IMR-90 (cell line): ENCODE data around the gene NDOR1. TPM values are rescaled to one million over a fixed set of nuclear protein-coding genes. Genes with fewer than 3 reads are reported as not detected.

Experiments
- ATAC-seq: fragments of 200-7000 bp; cut with Tn5 transposase; 2 replicates; pipeline ENCODE4 v1.9.1; 2020; ENCODE audit warnings: low read depth, mild to moderate bottlenecking, moderate library complexity
- BruUV-seq: library from RNA; stranded (reverse); fragments of 400-500 nt; replicated peaks from 2 replicates; lab custom pipeline; 2021; lab: Mats Ljungman, UMichigan
- CTCF ChIA-PET: fragments of 300-600 bp; formaldehyde crosslinking; extraction: SDS; loops from one replicate; lab custom pipeline; 2021; ENCODE audit warnings: antibody characterized with exemption; lab: Yijun Ruan, JAX
- POLR2A ChIA-PET: fragments of 300-600 bp; sonication (Branson Sonifier 250); formaldehyde crosslinking; loops from one replicate; lab custom pipeline; 2022; ENCODE audit warnings: antibody characterized with exemption; ENCODE audit not compliant: unreplicated experiment; lab: Charles Lee
- DNase-seq: peaks from one replicate; pipeline ENCODE4 v3.0.0; 2013
- H2AFZ ChIP-seq: replicated peaks from 2 replicates; pipeline ENCODE3; 2013; ENCODE audit warnings: low read length, mild to moderate bottlenecking; ENCODE audit not compliant: poor library complexity
- H2AK5ac ChIP-seq: 2 replicates; pipeline ENCODE4 v1.6.1; 2013; ENCODE audit warnings: low read depth, low read length, inconsistent platforms
- H2AK9ac ChIP-seq: replicated peaks from 2 replicates; pipeline ENCODE3; 2013; ENCODE audit warnings: mild to moderate bottlenecking, low read depth, low read length, moderate library complexity; ENCODE audit not compliant: poor library complexity
- H2BK120ac ChIP-seq: 2 replicates; pipeline ENCODE4 v1.6.1; 2013; ENCODE audit warnings: low read depth, low read length, inconsistent platforms
- H2BK15ac ChIP-seq: 3 replicates; pipeline ENCODE4 v1.6.1; 2013; ENCODE audit warnings: low read depth, low read length, inconsistent platforms
- H2BK20ac ChIP-seq: 2 replicates; pipeline ENCODE4 v1.6.1; 2013; ENCODE audit warnings: low read depth, mild to moderate bottlenecking, inconsistent platforms, low read length, moderate library complexity
- H2BK5ac ChIP-seq: 2 replicates; pipeline ENCODE4 v1.6.1; 2013; ENCODE audit warnings: mild to moderate bottlenecking, low read depth, low read length, inconsistent platforms; ENCODE audit not compliant: poor library complexity, severe bottlenecking
- H3K14ac ChIP-seq: replicated peaks from 2 replicates; pipeline ENCODE4 v1.6.1; 2013; ENCODE audit warnings: low read depth, low read length, inconsistent platforms
- H3K18ac ChIP-seq: 2 replicates; pipeline ENCODE4 v1.6.1; 2013; ENCODE audit warnings: low read depth, low read length, control low read depth
- H3K23ac ChIP-seq: 2 replicates; pipeline ENCODE4 v1.6.1; 2013; ENCODE audit warnings: low read depth, low read length, inconsistent platforms
- H3K27ac ChIP-seq: 2 replicates; pipeline ENCODE4 v1.5.1; 2013; ENCODE audit warnings: mild to moderate bottlenecking, control low read depth, low read length; ENCODE audit not compliant: insufficient read depth
- H3K27me3 ChIP-seq: 2 replicates; pipeline ENCODE4 v1.6.1; 2013; ENCODE audit warnings: low read length; ENCODE audit not compliant: control insufficient read depth, insufficient read depth
- H3K36me3 ChIP-seq: 2 replicates; pipeline ENCODE4 v1.6.1; 2013; ENCODE audit warnings: low read length, mixed read lengths; ENCODE audit not compliant: control insufficient read depth, insufficient read depth
- H3K4ac ChIP-seq: 2 replicates; pipeline ENCODE4 v1.6.1; 2013; ENCODE audit warnings: low read depth, low read length, inconsistent platforms
- H3K4me1 ChIP-seq: 2 replicates; pipeline ENCODE4 v1.6.1; 2013; ENCODE audit warnings: low read length, mixed read lengths; ENCODE audit not compliant: control insufficient read depth, insufficient read depth
- H3K4me2 ChIP-seq: 2 replicates; pipeline ENCODE4 v1.6.1; 2013; ENCODE audit warnings: low read depth, mild to moderate bottlenecking, control low read depth, low read length, moderate library complexity
- H3K4me3 ChIP-seq: 2 replicates; pipeline ENCODE4 v1.5.1; 2013; ENCODE audit warnings: low read depth, mild to moderate bottlenecking, control low read depth, low read length, moderate library complexity; ENCODE audit not compliant: insufficient read depth
- H3K56ac ChIP-seq: 2 replicates; pipeline ENCODE4 v1.6.1; 2013; ENCODE audit warnings: low read length, inconsistent platforms; ENCODE audit not compliant: insufficient read depth; ENCODE audit errors: extremely low read depth
- H3K79me1 ChIP-seq, 2 experiments: 2 replicates each; pipeline ENCODE4 v1.6.1; 2013; ENCODE audit warnings: low read length in 2 of 2, inconsistent platforms in 1 of 2, low read depth in 1 of 2
- H3K9ac ChIP-seq: 2 replicates; pipeline ENCODE4 v1.6.1; 2013; ENCODE audit warnings: low read depth, low read length, control low read depth
- H3K9me1 ChIP-seq: 2 replicates; pipeline ENCODE4 v1.6.1; 2013; ENCODE audit warnings: low read length, inconsistent platforms; ENCODE audit not compliant: insufficient read depth
- H3K9me3 ChIP-seq: 2 replicates; pipeline ENCODE4 v1.6.1; 2013; ENCODE audit warnings: low read length; ENCODE audit not compliant: control insufficient read depth, insufficient read depth
- H4K20me1 ChIP-seq: 2 replicates; pipeline ENCODE4 v1.6.1; 2013; ENCODE audit warnings: low read length, inconsistent platforms; ENCODE audit not compliant: insufficient read depth
- H4K5ac ChIP-seq: 2 replicates; pipeline ENCODE4 v1.6.1; 2013; ENCODE audit warnings: mild to moderate bottlenecking, low read depth, low read length, control low read depth
- H4K8ac ChIP-seq, 2 experiments: 2 replicates each; pipeline ENCODE4 v1.6.1; 2013; ENCODE audit warnings: low read depth in 2 of 2, low read length in 2 of 2, control low read depth in 1 of 2, inconsistent platforms in 1 of 2
- H4K91ac ChIP-seq: 2 replicates; pipeline ENCODE4 v1.6.1; 2013; ENCODE audit warnings: low read depth, low read length, inconsistent platforms; ENCODE audit not compliant: insufficient read depth
- CEBPB ChIP-seq: IDR thresholded peaks from 2 replicates; pipeline ENCODE4 v1.6.1; 2012; ENCODE audit warnings: low read depth, low read length, improper control_type of control experiment
- CHD1 ChIP-seq: IDR thresholded peaks from 2 replicates; pipeline ENCODE4 v1.6.1; 2012; ENCODE audit warnings: low read depth, low read length, improper control_type of control experiment
- MAZ ChIP-seq: IDR thresholded peaks from 2 replicates; pipeline ENCODE4 v1.6.1; 2012; ENCODE audit warnings: low read depth, mild to moderate bottlenecking, low read length, improper control_type of control experiment, moderate library complexity, borderline replicate concordance
- POLR2A ChIP-seq: IDR thresholded peaks from 2 replicates; pipeline ENCODE4 v1.6.1; 2012; ENCODE audit warnings: mild to moderate bottlenecking, low read depth, low read length
- RCOR1 ChIP-seq: IDR thresholded peaks from 2 replicates; pipeline ENCODE4 v1.6.1; 2012; ENCODE audit warnings: mild to moderate bottlenecking, low read length, improper control_type of control experiment; ENCODE audit not compliant: insufficient replicate concordance
- RFX5 ChIP-seq: IDR thresholded peaks from 2 replicates; pipeline ENCODE4 v1.8.0; 2012; ENCODE audit warnings: low read depth, mild to moderate bottlenecking, low read length, moderate library complexity
- SMC3 ChIP-seq: fragments of 150-350 bp; IDR thresholded peaks from 2 replicates; pipeline ENCODE4 v1.6.1; 2016; ENCODE audit warnings: low read depth, mild to moderate bottlenecking, antibody characterized with exemption, low read length, moderate library complexity
- WGBS, 2 experiments: methylation state at CpG; one replicate each; pipeline versions ENCODE4 v1.1.5 to v1.1.7; 2013; ENCODE audit warnings: missing lambda C conversion rate in 2 of 2; ENCODE audit not compliant: insufficient read length in 1 of 2; ENCODE audit errors: extremely low coverage in 2 of 2; 5-methylcytosine and 5-hydroxymethylcytosine counted together
- dilution Hi-C: fragments of 300-500 bp; cut with HindIII; formaldehyde crosslinking; loops from one replicate; pipeline ENCODE4 v1.14.3; 2018; ENCODE audit warnings: low sequenced_read_pairs; ENCODE audit not compliant: unreplicated experiment
- in situ Hi-C: fragments of 300-500 bp; cut with MboI; formaldehyde crosslinking; loops from 3 replicates; pipeline ENCODE4 v1.14.3; 2019; ENCODE audit warnings: low sequenced_read_pairs, inconsistent platforms, mixed read lengths
- intact Hi-C: fragments of 100-400 bp; cut with micrococcal nuclease; formaldehyde crosslinking; loops from 2 replicates; pipeline ENCODE4 v1.10.0; 2022
- polyA plus RNA-seq, 3 experiments: library from polyadenylated mRNA; depleted of rRNA; stranded (reverse); fragments of >200 nt; gene quantifications; 2 replicates each; pipeline ENCODE4 v1.2.3, GENCODE V29; 2012; ENCODE audit warnings: low replicate concordance in 1 of 3
- total RNA-seq: library from RNA; depleted of rRNA; stranded (reverse); fragments of >200 nt; gene quantifications from 2 replicates; pipeline ENCODE4 v1.2.3, GENCODE V29; 2012
- TF ChIP-seq, protein P1 (sequence below): fragments of 150-350 bp; IDR thresholded peaks from 2 replicates; pipeline ENCODE4 v1.6.1; 2017; ENCODE audit warnings: mild to moderate bottlenecking, antibody characterized with exemption, low read length, low read depth
- TF ChIP-seq, protein P2 (sequence below): fragments of 150-350 bp; IDR thresholded peaks from 2 replicates; pipeline ENCODE4 v1.6.1; 2016; ENCODE audit warnings: low read depth, mild to moderate bottlenecking, low read length, moderate library complexity, borderline replicate concordance
- TF ChIP-seq, protein P3 (sequence below): conservative IDR thresholded peaks from 2 replicates; pipeline ENCODE4 v1.5.1; 2012; ENCODE audit warnings: mild to moderate bottlenecking, low read depth, low read length, improper control_type of control experiment

Gene NDOR1
- total and polyA plus RNA-seq, 2 of the 4 experiments (the other 2 are of a cell fraction): 0.90 to 10.6 TPM

DNA sequence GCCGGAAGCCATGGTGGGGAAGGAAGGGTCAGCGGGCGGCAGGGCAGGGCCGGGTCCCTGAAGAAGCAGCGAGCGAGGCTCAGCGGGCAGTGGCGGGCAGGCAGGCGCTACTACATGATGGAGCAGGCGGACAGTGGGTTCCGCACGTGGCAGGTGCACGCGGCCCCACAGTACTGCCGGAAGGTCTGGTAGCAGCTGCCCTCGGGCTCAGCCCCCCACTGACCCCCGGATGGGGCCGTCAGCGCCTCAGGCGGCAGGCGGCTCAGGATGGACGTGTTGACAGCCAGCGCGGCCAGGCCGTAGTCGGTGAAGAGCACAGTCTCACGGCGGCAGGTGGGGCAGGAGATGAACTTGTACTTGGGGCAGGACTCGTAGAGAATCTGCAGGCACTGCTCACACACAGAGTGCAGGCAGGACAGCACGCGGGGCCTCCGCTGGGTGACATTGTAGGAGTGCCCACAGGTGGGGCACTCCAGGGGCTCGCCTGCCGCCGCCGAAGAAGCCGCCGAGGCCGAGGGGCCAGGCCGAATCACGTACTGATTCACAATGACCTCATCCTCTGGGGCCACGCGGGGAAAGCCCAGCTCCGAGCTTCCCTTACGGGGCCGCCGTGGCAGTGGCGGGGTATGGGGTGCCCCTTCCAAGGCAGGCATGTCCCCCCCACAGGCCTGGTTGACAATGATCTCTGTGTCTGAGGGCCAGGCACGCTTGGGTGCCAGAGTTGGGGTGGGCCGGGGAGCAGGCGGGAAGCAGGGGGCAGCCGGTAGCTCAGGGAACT, 15.0 kb downstream of the NDOR1 start (continued):
- no peak for TF ChIP-seq CEBPB

DNA sequence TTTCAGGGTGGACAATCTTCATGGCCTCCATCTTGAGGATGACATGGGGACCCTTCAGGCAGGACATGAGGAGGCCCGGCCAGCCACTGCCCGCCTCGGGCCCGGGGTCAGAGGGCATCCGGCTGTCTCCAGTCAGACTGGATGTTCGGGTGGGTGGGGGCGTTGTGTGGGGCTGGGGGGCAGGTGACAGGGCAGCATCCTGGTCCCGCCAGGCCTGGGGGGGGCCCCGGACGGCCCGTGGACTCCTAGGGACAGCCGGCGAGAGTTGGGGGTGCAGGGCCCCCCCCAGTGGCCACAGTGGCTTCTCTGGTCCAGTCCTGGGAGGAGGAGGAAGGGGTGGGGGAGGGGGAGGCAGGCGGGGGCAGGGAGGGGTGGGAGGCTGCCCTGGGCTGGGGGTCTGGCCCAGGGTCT, 15.6 kb downstream of the NDOR1 start:
- Histone ChIP-seq H3K4ac (no peak overlapping the region), H3K9me1 (peaks cover 3% of the 10 kb centered on the region; the same call in 1 of the 2 replicates), H3K56ac (no peak overlapping the region), H3K9ac (no peak overlapping the region), H2AK5ac (no peak overlapping the region), H4K8ac (no peak overlapping the region), H4K5ac (no peak overlapping the region), H4K20me1 (no peaks in the 10 kb centered on the region), H3K27me3 (no peaks in the 10 kb centered on the region), H2AFZ (no peak overlapping the region), H3K23ac (no peak overlapping the region), H2BK120ac (no peak overlapping the region), H4K91ac (no peak overlapping the region), H2BK20ac (no peak overlapping the region), H3K18ac (no peak overlapping the region), H2AK9ac (no peak overlapping the region), H3K79me1 (peaks cover 0 to 4% of the 10 kb centered on the region in 2 experiments; a peak in 1 of 4 replicates), H3K9me3 (no peaks in the 10 kb centered on the region), H3K4me3 (no peak overlapping the region), H2BK5ac (no peak overlapping the region), H3K27ac (no peak overlapping the region), H3K36me3 (peaks cover 9% of the 10 kb centered on the region), H2BK15ac (no peak overlapping the region), H3K4me1 (peaks cover 17% of the 10 kb centered on the region), H3K14ac (no peak overlapping the region), H3K4me2 (no peak overlapping the region)
- no TSS peak for BruUV-seq
- CTCF ChIA-PET: no interaction called here
- WGBS, 2 experiments: no CpG with 5 or more reads among the region's 14 CpGs
- in situ Hi-C loops (no loop called here), intact Hi-C loops (no loop called here), dilution Hi-C loops (no loop called here)
- TF ChIP-seq RCOR1 (no peak), RFX5 (no peak), SMC3 (no peak), CHD1 (no peak), MAZ (no peak), POLR2A (no peak), CEBPB (no peak)
- TF ChIP-seq, protein P1, sequence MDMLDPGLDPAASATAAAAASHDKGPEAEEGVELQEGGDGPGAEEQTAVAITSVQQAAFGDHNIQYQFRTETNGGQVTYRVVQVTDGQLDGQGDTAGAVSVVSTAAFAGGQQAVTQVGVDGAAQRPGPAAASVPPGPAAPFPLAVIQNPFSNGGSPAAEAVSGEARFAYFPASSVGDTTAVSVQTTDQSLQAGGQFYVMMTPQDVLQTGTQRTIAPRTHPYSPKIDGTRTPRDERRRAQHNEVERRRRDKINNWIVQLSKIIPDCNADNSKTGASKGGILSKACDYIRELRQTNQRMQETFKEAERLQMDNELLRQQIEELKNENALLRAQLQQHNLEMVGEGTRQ: no peak
- TF ChIP-seq, protein P2, sequence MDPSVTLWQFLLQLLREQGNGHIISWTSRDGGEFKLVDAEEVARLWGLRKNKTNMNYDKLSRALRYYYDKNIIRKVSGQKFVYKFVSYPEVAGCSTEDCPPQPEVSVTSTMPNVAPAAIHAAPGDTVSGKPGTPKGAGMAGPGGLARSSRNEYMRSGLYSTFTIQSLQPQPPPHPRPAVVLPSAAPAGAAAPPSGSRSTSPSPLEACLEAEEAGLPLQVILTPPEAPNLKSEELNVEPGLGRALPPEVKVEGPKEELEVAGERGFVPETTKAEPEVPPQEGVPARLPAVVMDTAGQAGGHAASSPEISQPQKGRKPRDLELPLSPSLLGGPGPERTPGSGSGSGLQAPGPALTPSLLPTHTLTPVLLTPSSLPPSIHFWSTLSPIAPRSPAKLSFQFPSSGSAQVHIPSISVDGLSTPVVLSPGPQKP: no peak
- TF ChIP-seq, protein P3, sequence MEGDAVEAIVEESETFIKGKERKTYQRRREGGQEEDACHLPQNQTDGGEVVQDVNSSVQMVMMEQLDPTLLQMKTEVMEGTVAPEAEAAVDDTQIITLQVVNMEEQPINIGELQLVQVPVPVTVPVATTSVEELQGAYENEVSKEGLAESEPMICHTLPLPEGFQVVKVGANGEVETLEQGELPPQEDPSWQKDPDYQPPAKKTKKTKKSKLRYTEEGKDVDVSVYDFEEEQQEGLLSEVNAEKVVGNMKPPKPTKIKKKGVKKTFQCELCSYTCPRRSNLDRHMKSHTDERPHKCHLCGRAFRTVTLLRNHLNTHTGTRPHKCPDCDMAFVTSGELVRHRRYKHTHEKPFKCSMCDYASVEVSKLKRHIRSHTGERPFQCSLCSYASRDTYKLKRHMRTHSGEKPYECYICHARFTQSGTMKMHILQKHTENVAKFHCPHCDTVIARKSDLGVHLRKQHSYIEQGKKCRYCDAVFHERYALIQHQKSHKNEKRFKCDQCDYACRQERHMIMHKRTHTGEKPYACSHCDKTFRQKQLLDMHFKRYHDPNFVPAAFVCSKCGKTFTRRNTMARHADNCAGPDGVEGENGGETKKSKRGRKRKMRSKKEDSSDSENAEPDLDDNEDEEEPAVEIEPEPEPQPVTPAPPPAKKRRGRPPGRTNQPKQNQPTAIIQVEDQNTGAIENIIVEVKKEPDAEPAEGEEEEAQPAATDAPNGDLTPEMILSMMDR: no peak
- no peak for DNase-seq
- POLR2A ChIA-PET: interaction anchor here (0.5 kb wide), 1 partner anchor 12 kb away, joined by 4 read pairs; no protein-coding TSS in a partner anchor
- no peak for ATAC-seq
